NCI-H146 (cell line): ENCODE data around the gene SIRPB1.
"Not testable (repeated sequence)": the region's sequence is repeated elsewhere in the genome, so short reads cannot be mapped to it uniquely, and the experiment has no call there.

Experiments
- DNase-seq: peaks from one replicate; lab custom pipeline; 2025; lab: John Stamatoyannopoulos, UW

The SIRPB1 gene

GRCh38 chr20:1619861-1620444, at the start of gene SIRPB1:
TSS of gene SIRPB1 (minus strand) at chr20:1620009. CDS start at chr20:1619944, 65 bp downstream.
- DNase-seq, result no peak

- no peak for DNase-seq
Measured at GRCh38 chr20:1669304-1669703, 49.5 kb upstream of the SIRPB1 start.

DNA sequence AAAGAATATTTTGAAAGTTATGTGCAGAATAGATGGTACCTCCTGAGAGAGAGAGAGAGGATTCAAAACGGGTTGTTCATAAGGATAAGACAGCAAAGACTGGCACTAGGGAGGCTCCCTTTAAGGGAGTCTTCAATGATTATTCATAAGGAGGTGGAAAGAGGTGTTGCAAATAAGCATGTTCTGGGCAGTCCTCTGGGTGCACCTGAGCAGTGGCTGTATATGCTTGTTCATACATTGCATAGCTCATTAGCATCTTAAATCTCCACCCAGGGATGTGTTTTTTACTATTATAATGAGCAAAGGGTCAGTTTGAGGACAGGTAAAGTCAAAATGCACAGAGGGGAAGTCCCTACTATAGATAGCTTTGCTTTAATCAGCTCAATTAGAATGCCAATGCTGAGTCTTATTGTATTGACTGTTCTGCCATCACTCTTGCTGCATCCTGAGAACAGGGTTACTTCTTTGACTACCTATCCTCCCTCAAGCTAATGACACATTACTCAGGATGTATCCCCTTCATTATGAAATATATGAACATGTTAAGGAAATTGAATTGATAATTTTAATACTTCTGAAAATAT, 47.8 kb upstream of the SIRPB1 start:
- DNase-seq, result no peak

DNA sequence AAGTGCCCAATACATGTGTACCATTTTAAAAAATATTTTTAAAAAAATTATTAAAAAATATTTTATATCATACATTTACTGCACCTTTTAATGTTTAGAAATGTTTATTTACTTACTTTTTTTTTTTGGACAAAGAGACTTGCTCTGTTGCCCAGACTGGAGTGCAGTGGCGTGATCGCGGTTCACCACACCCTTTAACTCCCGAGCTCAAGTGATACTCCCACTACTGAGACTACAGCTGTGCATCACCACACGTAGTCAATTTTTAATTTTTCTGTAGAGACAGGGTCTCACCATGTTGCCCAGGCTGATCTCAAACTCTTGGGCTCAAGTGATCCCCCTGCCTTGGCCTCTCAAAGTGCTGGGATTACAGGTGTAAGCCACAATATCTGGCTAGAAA, 47.0 kb upstream of the SIRPB1 start:
- no peak for DNase-seq

GRCh38 chr20:1665345-1665744, 45.5 kb upstream of the SIRPB1 start:
- no peak for DNase-seq

GRCh38 chr20:1664911-1665310, 45.1 kb upstream of the SIRPB1 start:
- no peak for DNase-seq

- DNase-seq, result no peak
Measured at GRCh38 chr20:1663917-1664316, 44.1 kb upstream of the SIRPB1 start.

DNA sequence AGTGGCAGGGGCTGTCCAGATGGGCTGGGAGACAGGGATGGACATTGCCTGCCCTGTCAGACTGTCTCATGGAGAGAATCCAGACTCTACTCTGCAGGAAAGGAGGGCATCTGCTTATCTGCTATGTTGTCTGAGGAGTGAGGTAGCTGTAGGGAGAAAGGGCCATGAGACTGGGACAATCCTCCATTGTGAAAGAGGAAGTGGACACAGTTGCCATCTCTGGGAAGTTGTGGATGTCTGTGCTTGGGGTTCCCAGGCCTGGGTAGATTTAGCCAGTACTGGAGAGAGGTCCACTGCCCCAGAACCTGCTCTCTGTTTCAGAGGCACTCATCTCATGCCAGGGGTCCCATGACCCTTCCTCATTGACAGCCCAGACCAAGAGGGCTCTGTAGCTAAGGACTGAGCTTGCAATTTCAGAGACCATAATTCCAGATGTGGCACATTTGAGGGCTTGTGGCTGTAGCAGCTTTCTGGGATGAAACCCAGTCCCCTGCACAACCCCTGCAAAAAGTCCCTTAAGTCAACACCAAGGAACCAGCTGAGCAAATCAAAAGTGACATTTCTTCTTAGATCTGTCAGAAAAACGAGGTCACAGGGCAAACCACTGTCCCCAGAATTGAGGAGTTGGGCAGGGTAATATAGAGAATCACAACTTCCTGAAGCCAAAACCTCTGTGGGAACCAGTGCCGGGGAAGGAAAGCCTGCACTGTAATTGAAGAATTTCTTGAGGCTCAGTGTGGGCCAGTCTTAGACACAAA, 41.9 kb upstream of the SIRPB1 start:
- no peak for DNase-seq

DNA sequence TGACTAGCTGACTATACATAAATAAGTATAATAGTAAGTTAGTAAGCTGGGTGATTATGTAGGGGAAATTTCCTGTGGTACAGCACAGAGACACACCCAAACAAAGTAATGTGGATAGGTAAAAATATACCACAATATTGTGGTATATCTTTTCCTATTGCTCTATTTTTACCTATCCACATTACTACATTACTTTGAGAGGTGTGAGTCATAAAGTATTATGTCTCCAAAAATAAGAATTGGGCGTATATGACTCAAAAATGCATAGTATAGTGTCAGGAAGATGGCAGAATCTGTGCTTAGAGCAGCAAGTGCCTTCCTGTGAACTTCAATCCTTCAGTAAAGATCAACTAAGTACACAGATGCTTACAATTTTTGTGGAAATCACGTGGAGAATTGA, 40.4 kb upstream of the SIRPB1 start:
- no peak for DNase-seq

DNA sequence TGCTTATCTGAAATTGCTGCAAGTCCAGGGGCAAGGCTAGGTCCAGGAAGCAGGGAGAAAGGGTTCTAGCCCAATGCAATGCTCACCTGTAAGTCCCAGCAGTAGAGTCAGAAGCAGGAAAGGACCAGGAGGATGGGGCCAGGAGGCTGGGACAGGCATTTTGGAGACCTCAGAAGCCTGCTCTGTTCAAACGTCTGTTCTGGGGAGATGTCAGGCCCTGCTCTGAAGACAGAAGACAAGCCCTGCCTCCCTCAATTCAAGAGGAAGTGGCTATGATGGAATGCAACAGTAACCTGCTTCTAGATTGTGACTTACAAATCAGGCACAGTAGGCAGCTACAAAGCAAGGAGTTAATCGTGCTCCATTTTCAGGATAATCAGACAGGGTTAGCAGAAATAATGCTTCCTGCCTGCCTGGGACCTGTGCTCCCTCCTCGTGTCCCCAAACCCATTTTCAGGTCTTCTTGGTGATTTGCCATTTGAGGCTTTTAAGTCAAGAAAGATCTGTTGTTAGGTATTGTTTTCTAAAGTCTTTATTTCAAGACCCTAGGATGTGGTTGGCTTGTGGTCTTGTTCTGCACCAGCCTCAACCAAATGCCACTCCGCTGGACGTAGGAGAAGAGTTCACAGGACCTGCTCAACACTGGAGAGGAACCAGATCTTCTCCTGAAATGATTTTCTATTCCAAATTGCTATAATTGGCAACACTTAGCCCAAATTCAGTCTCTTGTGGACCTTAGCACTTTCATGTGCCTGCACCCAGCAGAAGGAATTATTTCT, 37.9 kb upstream of the SIRPB1 start, which contains the start of gene SIRPG:
TSS of gene SIRPG (minus strand) at position 224 of the 779 bp plus-strand sequence. CDS start at position 159, 65 bp downstream.
- no peak for DNase-seq

DNA sequence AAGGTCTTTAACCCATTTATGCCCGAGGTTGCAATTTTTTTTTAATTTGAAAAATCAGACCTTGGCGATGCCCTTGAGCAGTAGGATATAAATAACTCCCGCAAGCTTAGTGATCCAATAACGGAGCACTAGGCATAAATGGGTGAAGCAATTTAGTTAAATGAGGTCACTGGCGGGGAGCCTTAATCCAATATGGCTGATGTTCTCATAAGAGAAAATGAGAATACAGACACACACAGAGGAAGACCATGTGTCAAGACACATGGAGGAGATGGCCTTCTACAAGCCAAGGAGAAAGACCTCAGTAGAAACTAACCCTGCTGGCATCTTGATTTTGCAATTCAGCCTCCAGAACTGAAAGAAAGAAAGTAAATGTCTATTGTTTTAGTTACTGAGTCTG, 37.0 kb upstream of the SIRPB1 start:
- no peak for DNase-seq

GRCh38 chr20:1654996-1655395, 35.2 kb upstream of the SIRPB1 start:
- DNase-seq, result no peak

DNA sequence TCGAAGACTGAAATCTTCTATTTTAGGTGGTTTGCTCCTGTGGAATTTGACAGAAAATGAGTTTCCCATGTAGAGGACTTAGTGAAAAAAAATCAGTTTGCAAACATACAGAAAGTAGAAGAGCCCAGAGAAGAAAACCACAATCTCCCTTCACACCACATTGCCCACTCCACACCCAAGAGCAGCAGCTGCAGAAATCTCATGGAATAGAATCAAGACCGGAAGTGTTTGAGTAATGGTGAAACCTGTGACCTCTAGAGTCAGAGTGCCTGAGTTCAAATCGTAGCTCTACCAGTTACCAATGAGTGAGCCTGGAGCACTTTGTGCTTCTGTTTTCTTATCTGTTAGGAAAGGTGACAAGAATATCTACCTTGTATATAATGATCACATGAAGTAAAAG, 33.2 kb upstream of the SIRPB1 start:
- no peak for DNase-seq

DNA sequence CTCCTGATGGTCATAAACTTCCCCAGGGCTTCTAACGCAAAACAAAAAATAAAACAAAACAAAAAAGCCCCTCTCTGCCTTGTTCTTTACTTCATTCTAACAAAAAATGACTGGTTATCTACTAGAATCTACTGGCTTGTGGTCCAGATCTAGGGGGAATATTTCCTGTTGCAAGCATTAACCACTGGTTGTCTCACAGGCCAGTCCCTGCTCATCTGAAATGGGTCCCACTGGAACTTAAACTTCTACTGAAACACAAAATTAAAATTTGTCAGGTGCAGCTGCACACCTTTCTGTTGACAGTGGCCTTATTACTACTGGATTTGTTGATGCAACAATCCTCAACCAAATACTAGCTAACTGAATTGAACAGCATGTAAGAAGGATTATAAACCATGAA, 32.3 kb upstream of the SIRPB1 start:
- DNase-seq, result no peak

- no peak for DNase-seq
Measured at GRCh38 chr20:1651268-1652058, 31.7 kb upstream of the SIRPB1 start.

DNA sequence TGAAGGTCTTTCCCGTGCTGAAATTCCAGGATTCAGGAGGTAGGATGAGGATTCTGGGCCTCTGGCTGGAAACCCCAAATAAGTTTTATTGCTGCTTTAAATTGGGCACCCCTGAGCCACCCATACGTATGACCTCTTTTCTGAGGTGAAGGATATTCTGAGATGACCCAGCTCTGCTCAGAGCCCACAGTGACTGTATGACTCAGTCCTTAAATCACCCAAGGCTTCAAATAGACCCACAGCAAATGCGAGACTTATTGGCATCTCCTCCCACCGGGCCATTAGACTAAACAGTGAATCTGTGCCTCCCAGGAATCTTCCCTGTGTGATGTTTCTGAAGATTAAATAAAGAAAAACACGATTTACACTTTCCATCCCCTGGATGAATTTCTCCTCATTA, 28.3 kb upstream of the SIRPB1 start:
- no peak for DNase-seq

- no peak for DNase-seq
Measured at GRCh38 chr20:1646975-1647431, 27.2 kb upstream of the SIRPB1 start.

- DNase-seq, result no peak
Measured at GRCh38 chr20:1644101-1644962, 24.5 kb upstream of the SIRPB1 start.

GRCh38 chr20:1638643-1639042, 18.8 kb upstream of the SIRPB1 start:
- not testable (repeated sequence) for DNase-seq

GRCh38 chr20:1637755-1638154, 17.9 kb upstream of the SIRPB1 start:
- DNase-seq, result no peak

DNA sequence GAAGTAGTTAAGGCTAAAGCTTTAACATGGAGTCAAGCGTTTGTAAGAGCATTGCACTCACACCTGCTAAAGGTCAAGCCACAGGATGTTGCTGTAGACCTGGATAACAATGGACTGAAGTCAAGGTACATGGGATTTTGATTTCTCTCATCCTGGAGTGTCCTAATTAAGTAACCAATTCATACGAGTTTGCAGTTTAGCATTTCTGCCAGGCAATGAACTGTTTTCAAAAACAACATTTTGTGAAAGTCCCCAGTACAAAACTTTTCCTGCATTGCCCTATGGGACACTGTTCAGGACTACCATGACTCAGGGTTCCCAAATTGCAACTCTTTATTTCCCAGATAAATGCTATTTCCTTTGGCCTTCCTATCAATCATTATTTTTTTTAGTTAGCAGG, 17.4 kb upstream of the SIRPB1 start:
- no peak for DNase-seq
